Spleen (tissue), 11 donors: Measurements from ENCODE around the gene PCDHB13. TPM values are rescaled to one million over a fixed set of nuclear protein-coding genes. Genes with fewer than 3 reads are reported as not detected.
"Not testable (repeated sequence)": the region's sequence is repeated elsewhere in the genome, so short reads cannot be mapped to it uniquely, and the experiment has no call there.

Experiments
- DNase-seq: peaks from one replicate; pipeline ENCODE4 v3.0.0-alpha.2; 2020
- H3K27ac ChIP-seq, 8 donors: fragments of 200-600 bp; sonication (generic) in 7 of 8; 1 replicate in 4 of 8; 2 replicates in 4 of 8; pipeline versions ENCODE4 v1.5.0 to v1.8.0; 2016 to 2021; ENCODE audit warnings: inconsistent platforms in 4 of 8, mild to moderate bottlenecking in 4 of 8, moderate library complexity in 1 of 8
- H3K27me3 ChIP-seq, 7 donors: fragments of 200-600 bp; sonication (generic) in 6 of 7; replicated peaks in 1 of 7; 1 replicate in 4 of 7; 2 replicates in 3 of 7; pipeline versions ENCODE4 v1.5.0 to v1.8.0; 2016 to 2021; ENCODE audit warnings: inconsistent platforms in 3 of 7, mild to moderate bottlenecking in 1 of 7
- H3K36me3 ChIP-seq, 6 donors: fragments of 200-600 bp; sonication (generic) in 5 of 6; 1 replicate in 4 of 6; 2 replicates in 2 of 6; pipeline versions ENCODE4 v1.5.0 to v1.8.0; 2016 to 2021; ENCODE audit warnings: inconsistent platforms in 2 of 6
- H3K4me1 ChIP-seq, 6 donors: fragments of 200-600 bp; sonication (generic) in 5 of 6; 1 replicate in 3 of 6; 2 replicates in 3 of 6; pipeline versions ENCODE4 v1.5.0 to v1.8.0; 2016 to 2021; ENCODE audit warnings: inconsistent platforms in 3 of 6
- H3K4me3 ChIP-seq, 8 donors: fragments of 200-600 bp; sonication (generic) in 7 of 8; 1 replicate in 4 of 8; 2 replicates in 4 of 8; pipeline versions ENCODE4 v1.5.0 to v1.8.0; 2016 to 2021; ENCODE audit warnings: inconsistent platforms in 4 of 8, mild to moderate bottlenecking in 4 of 8, moderate library complexity in 2 of 8
- H3K9me3 ChIP-seq, 8 donors: fragments of 200-600 bp; sonication (generic) in 7 of 8; 1 replicate in 4 of 8; 2 replicates in 4 of 8; pipeline versions ENCODE4 v1.5.0 to v1.8.0; 2016 to 2021; ENCODE audit warnings: inconsistent platforms in 4 of 8
- POLR2A ChIP-seq, 3 donors: fragments of 450-650 bp; IDR thresholded peaks; one replicate each; pipeline ENCODE4 v1.5.1; 2017; ENCODE audit warnings: antibody characterized with exemption in 3 of 3, mild to moderate bottlenecking in 1 of 3
- POLR2AphosphoS5 ChIP-seq, 3 donors: sonication (generic); formaldehyde crosslinking; IDR thresholded peaks; one replicate each; pipeline ENCODE4 v1.5.1; 2017; ENCODE audit warnings: antibody characterized with exemption in 3 of 3
- WGBS, 5 donors: extraction: QIAGEN DNeasy Blood & Tissue Kit in 3 of 5; methylation state at CpG; one replicate each; pipeline versions ENCODE4 v1.1.5 to v1.1.7; 2013 to 2018; 5-methylcytosine and 5-hydroxymethylcytosine counted together
- intact Hi-C: fragments of 100-400 bp; cut with DNase I; formaldehyde crosslinking; loops from one replicate; pipeline ENCODE4 v1.15.0; 2023; ENCODE audit warnings: low total_unique reads
- polyA plus RNA-seq, 3 donors: library from polyadenylated mRNA; stranded (reverse); fragments of 200-250 nt; gene quantifications; one replicate each; pipeline ENCODE4 v1.2.1, GENCODE V29; 2013
- total RNA-seq, 7 donors: library from RNA; depleted of rRNA in 3 of 7; stranded (reverse); fragments of >200 nt in 3 of 7; fragmentation: NEBNext Ultra II Directional in 4 of 7; extraction: Animal tissue kit (Norgen Biotek cat#: 25700) in 4 of 7; gene quantifications; one replicate each; pipeline versions ENCODE4 v1.1.0 to v1.2.1, GENCODE V29; 2016 to 2021
- TF ChIP-seq, protein P1 (sequence below), 11 experiments: fragments of 200-600 bp in 7 of 11; fragments of 450-650 bp in 4 of 11; sonication (generic) in 4 of 11; IDR thresholded peaks in 8 of 11; conservative IDR thresholded peaks in 3 of 11; 1 replicate in 7 of 11; 2 replicates in 4 of 11; pipeline versions ENCODE4 v1.4.0 to v1.8.0; 2016 to 2021; ENCODE audit warnings: antibody characterized with exemption in 11 of 11, inconsistent platforms in 4 of 11, mild to moderate bottlenecking in 1 of 11
- donor health status: healthy with polysubstance abuse.
- donor health status: DM: no; HTN: no; CAD: no; lungs with moderate emphysema.
- donor health status: DM: no; HTN: no; CAD: no.
- donor health status: Bipolar disorder and iron deficiency.
- donor health status: healthy.
- donor health status: DM: no; HTN: no; CAD: no.
- donor health status: DM: yes; HTN: yes; CAD: no.

PCDHB13 gene
- total and polyA plus RNA-seq, 10 donors = 0.09 to 6.8 (median 3.5) TPM

DNA sequence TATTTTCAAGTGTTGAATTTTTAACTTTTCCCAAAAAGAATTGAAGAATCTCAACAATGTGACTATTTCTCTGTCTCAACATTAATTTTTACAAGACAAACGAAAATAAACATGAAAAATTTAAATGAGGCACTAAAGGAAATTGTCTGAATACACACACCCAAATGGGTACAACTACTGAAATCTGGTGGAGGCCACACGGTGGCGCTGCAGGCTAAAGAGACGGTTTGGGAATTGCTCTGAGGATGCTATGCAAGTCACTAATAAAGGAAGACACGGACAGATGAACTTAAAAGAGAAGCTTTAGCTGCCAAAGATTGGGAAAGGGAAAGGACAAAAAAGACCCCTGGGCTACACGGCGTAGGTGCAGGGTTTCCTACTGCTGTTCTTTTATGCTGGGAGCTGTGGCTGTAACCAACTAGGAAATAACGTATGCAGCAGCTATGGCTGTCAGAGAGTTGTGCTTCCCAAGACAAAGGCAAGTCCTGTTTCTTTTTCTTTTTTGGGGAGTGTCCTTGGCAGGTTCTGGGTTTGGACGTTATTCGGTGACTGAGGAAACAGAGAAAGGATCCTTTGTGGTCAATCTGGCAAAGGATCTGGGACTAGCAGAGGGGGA is 21.5 kb upstream of the PCDHB13 start, which contains the start of gene PCDHB10:
PCDHB10 (plus strand) TSS at position 244 of the 616 bp plus-strand sequence; CDS start at position 444, 200 bp downstream.
- Histone ChIP-seq H3K27me3 (peaks cover 0 to 62% (median 0%) of the 10 kb centered on the region in 7 donors), H3K4me1 (no peaks in the 10 kb centered on the region), H3K4me3 (no peak within 1 kb of the TSS), H3K9me3 (peaks cover 0 to 90% (median 71%) of the 10 kb centered on the region in 8 donors), H3K27ac (no peak within 1 kb of the TSS), H3K36me3 (no peaks in the 10 kb centered on the region)
- WGBS, 5 donors = 6 to 15% (median 11%) methylated on average over 10 of the region's 10 CpGs
- intact Hi-C loops = no loop called here
- no peak for TF ChIP-seq POLR2A (IDR thresholded peaks at IDR 0.05)
- TF ChIP-seq, protein P1, sequence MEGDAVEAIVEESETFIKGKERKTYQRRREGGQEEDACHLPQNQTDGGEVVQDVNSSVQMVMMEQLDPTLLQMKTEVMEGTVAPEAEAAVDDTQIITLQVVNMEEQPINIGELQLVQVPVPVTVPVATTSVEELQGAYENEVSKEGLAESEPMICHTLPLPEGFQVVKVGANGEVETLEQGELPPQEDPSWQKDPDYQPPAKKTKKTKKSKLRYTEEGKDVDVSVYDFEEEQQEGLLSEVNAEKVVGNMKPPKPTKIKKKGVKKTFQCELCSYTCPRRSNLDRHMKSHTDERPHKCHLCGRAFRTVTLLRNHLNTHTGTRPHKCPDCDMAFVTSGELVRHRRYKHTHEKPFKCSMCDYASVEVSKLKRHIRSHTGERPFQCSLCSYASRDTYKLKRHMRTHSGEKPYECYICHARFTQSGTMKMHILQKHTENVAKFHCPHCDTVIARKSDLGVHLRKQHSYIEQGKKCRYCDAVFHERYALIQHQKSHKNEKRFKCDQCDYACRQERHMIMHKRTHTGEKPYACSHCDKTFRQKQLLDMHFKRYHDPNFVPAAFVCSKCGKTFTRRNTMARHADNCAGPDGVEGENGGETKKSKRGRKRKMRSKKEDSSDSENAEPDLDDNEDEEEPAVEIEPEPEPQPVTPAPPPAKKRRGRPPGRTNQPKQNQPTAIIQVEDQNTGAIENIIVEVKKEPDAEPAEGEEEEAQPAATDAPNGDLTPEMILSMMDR (IDR thresholded peaks at IDR 0.05 in 8 of 11, conservative IDR thresholded peaks at IDR 0.05 in 3 of 11) = peak in 2 of 11 experiments; percentile 14 to 17
- no peak for DNase-seq

- H3K4me3 ChIP-seq, DNase-seq, H3K27ac ChIP-seq, intact Hi-C loops, H3K4me1 ChIP-seq, H3K36me3 ChIP-seq: not testable (repeated sequence)
- peaks cover 0 to 94% (median 78%) of the 10 kb centered on the region in 8 donors for H3K9me3 ChIP-seq
- 30 to 46% (median 33%) methylated on average over 3 to 33 of the region's 37 CpGs for WGBS, 5 donors
- peaks cover 0 to 61% (median 0%) of the 10 kb centered on the region in 7 donors for H3K27me3 ChIP-seq
Observed at GRCh38 chr5:141194332-141194731, 19.4 kb upstream of the PCDHB13 start.

GRCh38 chr5:141196363-141196762 is 17.4 kb upstream of the PCDHB13 start:
- Histone ChIP-seq H3K9me3 (peaks cover 0 to 93% (median 78%) of the 10 kb centered on the region in 8 donors), H3K36me3 (no peaks in the 10 kb centered on the region), H3K27me3 (peaks cover 0 to 59% (median 0%) of the 10 kb centered on the region in 7 donors), H3K27ac (no peak overlapping the region), H3K4me3 (no peak overlapping the region), H3K4me1 (no peaks in the 10 kb centered on the region)
- TF ChIP-seq POLR2AphosphoS5 (IDR thresholded peaks at IDR 0.05) (no peak), POLR2A (IDR thresholded peaks at IDR 0.05) (no peak)
- TF ChIP-seq, protein P1 (IDR thresholded peaks at IDR 0.05 in 8 of 11, conservative IDR thresholded peaks at IDR 0.05 in 3 of 11) = no peak
- WGBS, 5 donors = 29 to 48% (median 42%) methylated on average over 3 of the region's 3 CpGs
- intact Hi-C loops = no loop called here
- DNase-seq = no peak

DNA sequence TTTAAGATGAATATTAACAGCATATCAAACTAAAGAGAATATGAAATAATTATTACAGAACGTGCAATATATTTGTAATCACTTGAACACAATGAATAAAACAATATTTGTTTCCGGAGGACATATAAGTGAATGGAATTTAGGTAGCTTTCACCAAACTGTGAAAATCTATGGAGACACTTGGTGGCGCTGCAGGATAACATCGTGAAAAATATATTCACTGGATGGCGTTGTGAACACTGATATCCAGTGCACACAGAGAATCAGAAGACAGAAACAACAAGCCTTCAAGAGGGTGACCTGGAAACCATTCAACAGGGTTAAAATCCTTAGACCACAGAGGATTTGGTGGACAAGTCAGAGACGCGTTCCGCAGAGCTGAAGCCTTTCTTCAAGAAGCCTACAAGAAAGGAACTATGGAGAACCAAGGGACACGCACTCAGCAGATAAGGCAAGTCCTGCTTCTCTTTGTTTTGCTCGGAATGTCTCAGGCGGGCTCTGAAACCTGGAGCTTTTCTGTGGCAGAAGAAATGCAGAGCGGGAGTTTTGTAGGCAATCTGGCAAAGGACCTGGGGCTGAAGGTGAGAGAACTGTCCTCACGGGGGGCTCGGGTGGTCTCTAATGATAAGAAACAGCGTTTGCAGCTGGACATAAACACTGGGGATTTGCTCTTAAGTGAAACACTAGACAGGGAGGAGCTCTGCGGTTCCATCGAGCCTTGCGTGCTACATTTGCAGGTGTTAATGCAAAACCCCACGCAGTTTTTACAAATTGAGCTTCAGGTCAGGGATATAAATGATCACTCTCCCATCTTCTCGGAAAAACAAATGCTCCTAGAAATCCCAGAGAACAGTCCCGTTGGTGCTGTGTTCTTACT is 14.1 kb upstream of the PCDHB13 start, which contains the start of gene PCDHB11:
PCDHB11 (plus strand) TSS at position 269 of the 877 bp plus-strand sequence; CDS start at position 417, 148 bp downstream.
- DNase-seq = no peak
- 29 to 45% (median 38%) methylated on average over 21 of the region's 21 CpGs for WGBS, 5 donors

DNA sequence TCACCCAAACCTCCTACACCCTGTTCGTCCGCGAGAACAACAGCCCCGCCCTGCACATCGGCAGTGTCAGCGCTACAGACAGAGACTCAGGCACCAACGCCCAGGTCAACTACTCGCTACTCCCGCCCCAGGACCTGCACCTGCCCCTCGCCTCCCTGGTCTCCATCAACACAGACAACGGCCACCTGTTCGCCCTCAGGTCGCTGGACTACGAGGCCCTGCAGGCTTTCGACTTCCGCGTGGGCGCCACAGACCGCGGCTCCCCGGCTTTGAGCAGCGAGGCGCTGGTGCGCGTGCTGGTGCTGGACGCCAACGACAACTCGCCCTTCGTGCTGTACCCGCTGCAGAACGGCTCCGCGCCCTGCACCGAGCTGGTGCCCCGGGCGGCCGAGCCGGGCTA is 12.6 kb upstream of the PCDHB13 start:
- intact Hi-C loops, H3K4me3 ChIP-seq, H3K4me1 ChIP-seq, H3K27ac ChIP-seq, DNase-seq, H3K36me3 ChIP-seq: not testable (repeated sequence)
- peaks cover 0 to 94% (median 71%) of the 10 kb centered on the region in 8 donors for H3K9me3 ChIP-seq
- WGBS, 5 donors = 31 to 43% (median 42%) methylated on average over 7 to 29 of the region's 38 CpGs
- H3K27me3 ChIP-seq = peaks cover 0 to 61% (median 0%) of the 10 kb centered on the region in 7 donors

More for the DNA sequence above, 14.1 kb upstream of the PCDHB13 start, which contains the start of gene PCDHB11:
- Histone ChIP-seq H3K4me1 (no peaks in the 10 kb centered on the region), H3K27ac (no peak within 1 kb of the TSS), H3K27me3 (peaks cover 0 to 63% (median 0%) of the 10 kb centered on the region in 7 donors), H3K4me3 (peak within 1 kb of the TSS in 1 of 8 donors; percentile 3), H3K36me3 (no peaks in the 10 kb centered on the region), H3K9me3 (peaks cover 0 to 95% (median 85%) of the 10 kb centered on the region in 8 donors)
- TF ChIP-seq POLR2A (IDR thresholded peaks at IDR 0.05) (no peak), POLR2AphosphoS5 (IDR thresholded peaks at IDR 0.05) (no peak)
- TF ChIP-seq, protein P1 (IDR thresholded peaks at IDR 0.05 in 8 of 11, conservative IDR thresholded peaks at IDR 0.05 in 3 of 11) = no peak
- intact Hi-C loops = no loop called here

GRCh38 chr5:141201646-141202045 is 12.1 kb upstream of the PCDHB13 start:
- H3K4me1 ChIP-seq, H3K4me3 ChIP-seq, H3K36me3 ChIP-seq, H3K27ac ChIP-seq, intact Hi-C loops, DNase-seq: not testable (repeated sequence)
- WGBS, 5 donors = 32 to 37% (median 35%) methylated on average over 8 to 31 of the region's 35 CpGs
- H3K9me3 ChIP-seq = peaks cover 0 to 94% (median 66%) of the 10 kb centered on the region in 8 donors
- H3K27me3 ChIP-seq = peaks cover 0 to 66% (median 0%) of the 10 kb centered on the region in 7 donors
